ENCODE measurements around the gene MIDN. TPM values are rescaled to one million over a fixed set of nuclear protein-coding genes. Genes with fewer than 3 reads are reported as not detected.
A peak's percentile ranks its signal among the peaks of the same experiment; 100 is the strongest.
"Not testable (repeated sequence)": the region's sequence is repeated elsewhere in the genome, so short reads cannot be mapped to it uniquely, and the experiment has no call there.

MIDN gene
- total RNA-seq, 1 experiment from 2014 or later: 125 TPM

GRCh38 chr19:1205114-1206099 is 43.0 kb upstream of the MIDN start, which contains the start of gene STK11:
Gene STK11 (plus strand): TSS chr19:1205778. CDS start chr19:1206914, 1,136 bp downstream.
- intact Hi-C loops (cut with micrococcal nuclease; ENCODE audit: unreplicated experiment): no loop called here
- peaks cover 7% of the 10 kb centered on the region for H3K36me3 Mint-ChIP-seq (ENCODE audit: insufficient read depth, unreplicated experiment)
- Histone ChIP-seq H3K9me3 (no peaks in the 10 kb centered on the region), H3K4me1 (peaks cover 18% of the 10 kb centered on the region), H3K4me3 (ENCODE audit: low read depth, low read length) (peak within 1 kb of the TSS; percentile 71), H3K36me3 (ENCODE audit: control insufficient read depth, insufficient read depth, low read length) (peaks cover 3% of the 10 kb centered on the region; the same call in 1 of the 2 replicates), H3K27me3 (replicated peaks; ENCODE audit: control insufficient read depth, insufficient read depth, low read length) (no peaks in the 10 kb centered on the region)
- no peaks in the 10 kb centered on the region for H3K27me3 Mint-ChIP-seq (ENCODE audit: insufficient read depth, unreplicated experiment)
- peak within 1 kb of the TSS; percentile 77 for H3K27ac Mint-ChIP-seq (ENCODE audit: unreplicated experiment)
- peak within 1 kb of the TSS; percentile 88 for H3K4me3 Mint-ChIP-seq (ENCODE audit: unreplicated experiment)
- TF ChIP-seq CTCF (IDR thresholded peaks at IDR 0.05; ENCODE audit: insufficient read depth in 1 of 2, low read depth in 1 of 2, low read length in 1 of 2, severe bottlenecking in 1 of 2, unreplicated experiment in 1 of 2): no peak
- BruUV-seq (replicated peaks): TSS peak; percentile 44
- ChIA-PET CTCF (no interaction called here), POLR2A (no interaction called here)
- peak; percentile 98 to 99 for DNase-seq
- H3K9me3 Mint-ChIP-seq (ENCODE audit: unreplicated experiment): no peaks in the 10 kb centered on the region
- peaks cover 10% of the 10 kb centered on the region for H3K4me1 Mint-ChIP-seq (ENCODE audit: low read depth, unreplicated experiment)

DNA sequence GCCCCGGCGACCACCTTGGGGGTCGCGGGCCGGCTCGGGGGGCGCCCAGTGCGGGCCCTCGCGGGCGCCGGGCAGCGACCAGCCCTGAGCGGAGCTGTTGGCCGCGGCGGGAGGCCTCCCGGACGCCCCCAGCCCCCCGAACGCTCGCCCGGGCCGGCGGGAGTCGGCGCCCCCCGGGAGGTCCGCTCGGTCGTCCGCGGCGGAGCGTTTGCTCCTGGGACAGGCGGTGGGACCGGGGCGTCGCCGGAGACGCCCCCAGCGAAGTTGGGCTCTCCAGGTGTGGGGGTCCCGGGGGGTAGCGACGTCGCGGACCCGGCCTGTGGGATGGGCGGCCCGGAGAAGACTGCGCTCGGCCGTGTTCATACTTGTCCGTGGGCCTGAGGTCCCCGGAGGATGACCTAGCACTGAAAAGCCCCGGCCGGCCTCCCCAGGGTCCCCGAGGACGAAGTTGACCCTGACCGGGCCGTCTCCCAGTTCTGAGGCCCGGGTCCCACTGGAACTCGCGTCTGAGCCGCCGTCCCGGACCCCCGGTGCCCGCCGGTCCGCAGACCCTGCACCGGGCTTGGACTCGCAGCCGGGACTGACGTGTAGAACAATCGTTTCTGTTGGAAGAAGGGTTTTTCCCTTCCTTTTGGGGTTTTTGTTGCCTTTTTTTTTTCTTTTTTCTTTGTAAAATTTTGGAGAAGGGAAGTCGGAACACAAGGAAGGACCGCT is 42.1 kb upstream of the MIDN start:
- H3K27me3 ChIP-seq (replicated peaks; ENCODE audit: control insufficient read depth, insufficient read depth, low read length): no peaks in the 10 kb centered on the region
- CTCF ChIA-PET: no interaction called here
- H3K4me1 ChIP-seq: peaks cover 18% of the 10 kb centered on the region
- TF ChIP-seq CTCF (IDR thresholded peaks at IDR 0.05; ENCODE audit: insufficient read depth in 1 of 2, low read depth in 1 of 2, low read length in 1 of 2, severe bottlenecking in 1 of 2, unreplicated experiment in 1 of 2): no peak
- POLR2A ChIA-PET: no interaction called here
- H3K4me1 Mint-ChIP-seq (ENCODE audit: low read depth, unreplicated experiment): peaks cover 10% of the 10 kb centered on the region
- H3K9me3 Mint-ChIP-seq (ENCODE audit: unreplicated experiment): no peaks in the 10 kb centered on the region
- peak overlapping the region; percentile 71 for H3K4me3 ChIP-seq (ENCODE audit: low read depth, low read length)
- peak overlapping the region; percentile 88 for H3K4me3 Mint-ChIP-seq (ENCODE audit: unreplicated experiment)
- DNase-seq: no peak
- peaks cover 3% of the 10 kb centered on the region; the same call in 1 of the 2 replicates for H3K36me3 ChIP-seq (ENCODE audit: control insufficient read depth, insufficient read depth, low read length)
- H3K9me3 ChIP-seq: no peaks in the 10 kb centered on the region
- no peaks in the 10 kb centered on the region for H3K27me3 Mint-ChIP-seq (ENCODE audit: insufficient read depth, unreplicated experiment)
- no TSS peak for BruUV-seq (replicated peaks)
- peak overlapping the region; percentile 77 for H3K27ac Mint-ChIP-seq (ENCODE audit: unreplicated experiment)
- intact Hi-C loops (cut with micrococcal nuclease; ENCODE audit: unreplicated experiment): no loop called here
- H3K36me3 Mint-ChIP-seq (ENCODE audit: insufficient read depth, unreplicated experiment): peaks cover 7% of the 10 kb centered on the region

DNA sequence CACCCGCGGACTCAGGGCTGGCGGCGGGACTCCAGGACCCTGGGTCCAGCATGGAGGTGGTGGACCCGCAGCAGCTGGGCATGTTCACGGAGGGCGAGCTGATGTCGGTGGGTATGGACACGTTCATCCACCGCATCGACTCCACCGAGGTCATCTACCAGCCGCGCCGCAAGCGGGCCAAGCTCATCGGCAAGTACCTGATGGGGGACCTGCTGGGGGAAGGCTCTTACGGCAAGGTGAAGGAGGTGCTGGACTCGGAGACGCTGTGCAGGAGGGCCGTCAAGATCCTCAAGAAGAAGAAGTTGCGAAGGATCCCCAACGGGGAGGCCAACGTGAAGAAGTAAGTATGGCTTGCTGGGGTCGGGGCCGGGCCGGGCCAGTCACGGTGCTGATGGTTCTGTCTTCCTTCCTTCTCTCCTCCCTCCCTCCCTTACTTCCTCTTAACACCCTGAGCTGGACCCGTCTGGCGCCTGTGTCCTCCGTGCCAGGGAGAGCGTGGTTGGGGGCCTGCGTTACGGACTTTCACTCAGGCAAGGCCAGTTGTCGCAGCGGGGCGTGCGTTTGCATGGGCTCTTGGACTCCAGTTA is 41.4 kb upstream of the MIDN start:
- Mint-ChIP-seq H3K27ac (ENCODE audit: unreplicated experiment) (peak overlapping the region; percentile 77), H3K9me3 (ENCODE audit: unreplicated experiment) (no peaks in the 10 kb centered on the region), H3K27me3 (ENCODE audit: insufficient read depth, unreplicated experiment) (no peaks in the 10 kb centered on the region), H3K36me3 (ENCODE audit: insufficient read depth, unreplicated experiment) (peaks cover 14% of the 10 kb centered on the region), H3K4me3 (ENCODE audit: unreplicated experiment) (peak overlapping the region; percentile 88), H3K4me1 (ENCODE audit: low read depth, unreplicated experiment) (peaks cover 10% of the 10 kb centered on the region)
- no peaks in the 10 kb centered on the region for H3K27me3 ChIP-seq (replicated peaks; ENCODE audit: control insufficient read depth, insufficient read depth, low read length)
- TSS peak; percentile 48 for BruUV-seq (replicated peaks)
- ChIA-PET CTCF (no interaction called here), POLR2A (no interaction called here)
- no peak for TF ChIP-seq CTCF (IDR thresholded peaks at IDR 0.05; ENCODE audit: insufficient read depth in 1 of 2, low read depth in 1 of 2, low read length in 1 of 2, severe bottlenecking in 1 of 2, unreplicated experiment in 1 of 2)
- H3K9me3 ChIP-seq: no peaks in the 10 kb centered on the region
- peaks cover 3% of the 10 kb centered on the region; the same call in 1 of the 2 replicates for H3K36me3 ChIP-seq (ENCODE audit: control insufficient read depth, insufficient read depth, low read length)
- no peak for DNase-seq
- peak overlapping the region; percentile 71 for H3K4me3 ChIP-seq (ENCODE audit: low read depth, low read length)
- intact Hi-C loops (cut with micrococcal nuclease; ENCODE audit: unreplicated experiment): no loop called here
- H3K4me1 ChIP-seq: peaks cover 18% of the 10 kb centered on the region

GRCh38 chr19:1208830-1209229 is 39.6 kb upstream of the MIDN start:
- H3K27me3 ChIP-seq (replicated peaks; ENCODE audit: control insufficient read depth, insufficient read depth, low read length); H3K4me3 Mint-ChIP-seq (ENCODE audit: unreplicated experiment); H3K4me3 ChIP-seq (ENCODE audit: low read depth, low read length); H3K4me1 Mint-ChIP-seq (ENCODE audit: low read depth, unreplicated experiment); DNase-seq; POLR2A ChIA-PET; H3K9me3 ChIP-seq; H3K36me3 ChIP-seq (ENCODE audit: control insufficient read depth, insufficient read depth, low read length); BruUV-seq (replicated peaks); H3K27ac Mint-ChIP-seq (ENCODE audit: unreplicated experiment); intact Hi-C loops (cut with micrococcal nuclease; ENCODE audit: unreplicated experiment); H3K27me3 Mint-ChIP-seq (ENCODE audit: insufficient read depth, unreplicated experiment); H3K9me3 Mint-ChIP-seq (ENCODE audit: unreplicated experiment); CTCF ChIA-PET: not testable (repeated sequence)
- peaks cover 24% of the 10 kb centered on the region for H3K36me3 Mint-ChIP-seq (ENCODE audit: insufficient read depth, unreplicated experiment)
- H3K4me1 ChIP-seq: peaks cover 13% of the 10 kb centered on the region

All from Caco-2 (cell line).